OCI-LY7 (cell line): ENCODE results near the gene ANKRD44. TPM values are rescaled to one million over a fixed set of nuclear protein-coding genes. Genes with fewer than 3 reads are reported as not detected.
A peak's percentile ranks its signal among the peaks of the same experiment; 100 is the strongest.

Experiments
- BruUV-seq: library from RNA; stranded (reverse); fragments of 400-500 nt; replicated peaks from 2 replicates; lab custom pipeline; 2021; lab: Mats Ljungman, UMichigan
- CTCF ChIA-PET: fragments of 300-600 bp; sonication (Branson Sonifier 250); formaldehyde crosslinking; loops from one replicate; lab custom pipeline; 2022; ENCODE audit warnings: antibody characterized with exemption; ENCODE audit not compliant: unreplicated experiment; lab: Charles Lee
- POLR2A ChIA-PET: fragments of 300-600 bp; sonication (Branson Sonifier 250); formaldehyde crosslinking; loops from one replicate; lab custom pipeline; 2022; ENCODE audit warnings: antibody characterized with exemption; lab: Charles Lee
- DNase-seq: peaks from one replicate; pipeline ENCODE4 v3.0.0-alpha.2; 2015; ENCODE audit warnings: low spot score
- H2AFZ ChIP-seq: fragments of 200-600 bp; sonication (generic), shearing (Covaris generic); 2 replicates; pipeline ENCODE4 v1.6.1; 2014; ENCODE audit warnings: mild to moderate bottlenecking, antibody characterized with exemption, low read length, moderate library complexity
- H3K27ac ChIP-seq: fragments of 200-600 bp; sonication (generic); 2 replicates; pipeline ENCODE4 v1.5.1; 2014; ENCODE audit warnings: mixed run types, low read depth, mild to moderate bottlenecking, moderate library complexity, low read length, inconsistent platforms; ENCODE audit not compliant: poor library complexity, severe bottlenecking
- H3K36me3 ChIP-seq: fragments of 200-600 bp; sonication (generic); 2 replicates; pipeline ENCODE4 v1.6.1; 2014; ENCODE audit warnings: mild to moderate bottlenecking, antibody characterized with exemption, low read length, moderate library complexity, mixed read lengths; ENCODE audit not compliant: insufficient read depth
- H3K4me1 ChIP-seq: fragments of 200-600 bp; sonication (generic); 2 replicates; pipeline ENCODE4 v1.5.1; 2014; ENCODE audit warnings: mild to moderate bottlenecking, low read length; ENCODE audit not compliant: insufficient read depth, poor library complexity, severe bottlenecking
- H3K4me2 ChIP-seq: fragments of 200-600 bp; sonication (generic); 2 replicates; pipeline ENCODE4 v1.6.1; 2014; ENCODE audit warnings: mild to moderate bottlenecking, low read length
- H3K4me3 ChIP-seq: fragments of 200-600 bp; sonication (generic); 2 replicates; pipeline ENCODE4 v1.5.1; 2014; ENCODE audit warnings: mild to moderate bottlenecking, low read depth, low read length; ENCODE audit not compliant: poor library complexity, severe bottlenecking
- H3K79me2 ChIP-seq: fragments of 200-600 bp; sonication (generic); 2 replicates; pipeline ENCODE4 v1.6.1; 2016; ENCODE audit warnings: low read depth, mild to moderate bottlenecking, low read length, moderate library complexity, mixed read lengths; ENCODE audit not compliant: insufficient read depth
- H3K9me2 ChIP-seq: fragments of 200-600 bp; sonication (generic); 2 replicates; pipeline ENCODE4 v1.6.1; 2016; ENCODE audit warnings: mild to moderate bottlenecking, low read length, mixed read lengths; ENCODE audit not compliant: insufficient read depth
- H3K9me3 ChIP-seq: fragments of 200-600 bp; sonication (generic); 2 replicates; pipeline ENCODE4 v1.6.1; 2014; ENCODE audit warnings: mild to moderate bottlenecking, mixed run types, low read length, mixed read lengths
- H4K20me1 ChIP-seq: fragments of 200-600 bp; sonication (generic); 2 replicates; pipeline ENCODE4 v1.6.1; 2014; ENCODE audit warnings: mild to moderate bottlenecking, antibody characterized with exemption, low read length, moderate library complexity, mixed read lengths; ENCODE audit not compliant: insufficient read depth
- CTCF ChIP-seq: fragments of 200-600 bp; sonication (generic); conservative IDR thresholded peaks from 2 replicates; pipeline ENCODE4 v1.5.1; 2014; ENCODE audit warnings: mild to moderate bottlenecking, antibody characterized with exemption, low read length, moderate library complexity, mixed read lengths
- EZH2phosphoT487 ChIP-seq: fragments of 200-600 bp; sonication (generic); IDR thresholded peaks from 2 replicates; pipeline ENCODE4 v1.6.1; 2018; ENCODE audit warnings: low read depth, borderline replicate concordance, mild to moderate bottlenecking, mixed run types, antibody characterized with exemption, low read length, moderate library complexity, mixed read lengths
- intact Hi-C: fragments of 100-400 bp; cut with micrococcal nuclease; formaldehyde crosslinking; loops from one replicate; pipeline ENCODE4 v1.10.0; 2022; ENCODE audit not compliant: unreplicated experiment
- total RNA-seq, 2 experiments: library from RNA; depleted of rRNA in 1 of 2; stranded (reverse); fragments of >200 nt in 1 of 2; shearing (Covaris generic) in 1 of 2; gene quantifications; 2 replicates each; pipeline ENCODE4 v1.2.3, GENCODE V29; 2014 to 2022

ANKRD44 gene
- total RNA-seq, 2 experiments from 2014 or later = 69.4 to 73.7 TPM

GRCh38 chr2:197219636-197220035 lies 90.9 kb downstream of the ANKRD44 start:
- no peak overlapping the region for H3K27ac ChIP-seq
- TF ChIP-seq EZH2phosphoT487 (no peak), CTCF (no peak)

GRCh38 chr2:197217541-197217940 lies 93.0 kb downstream of the ANKRD44 start:
- H3K4me3 ChIP-seq = peak overlapping the region; percentile 45
- intact Hi-C loops = loop anchor here (10.0 kb wide), 1 partner anchor 1043 kb away; the partner anchor contains the start of gene STK17B
- peaks cover 60% of the 10 kb centered on the region for H3K4me1 ChIP-seq
- POLR2A ChIA-PET = interaction anchor here (1.2 to 1.9 kb wide), 4 partner anchors 20 to 31 kb away, joined by 3 to 7 read pairs (median 4); no protein-coding TSS in a partner anchor
- H3K27ac ChIP-seq = peak overlapping the region; percentile 96
- BruUV-seq = no TSS peak
- DNase-seq = no peak
- CTCF ChIA-PET = interaction anchor here (1.4 kb wide), 1 partner anchor 19 kb away, joined by 4 read pairs; no protein-coding TSS in a partner anchor
- TF ChIP-seq EZH2phosphoT487 = no peak
- TF ChIP-seq CTCF = no peak
- no peak overlapping the region; the same call in 1 of the 2 replicates for H2AFZ ChIP-seq
- peak overlapping the region; percentile 68 for H3K4me2 ChIP-seq
- H3K9me2 ChIP-seq = no peaks in the 10 kb centered on the region
- no peaks in the 10 kb centered on the region for H3K9me3 ChIP-seq
- H3K79me2 ChIP-seq = peaks cover 55% of the 10 kb centered on the region
- no peaks in the 10 kb centered on the region for H4K20me1 ChIP-seq
- H3K36me3 ChIP-seq = no peaks in the 10 kb centered on the region

More at GRCh38 chr2:197219636-197220035, 90.9 kb downstream of the ANKRD44 start:
- intact Hi-C loops = loop anchor here (2.0 to 10.0 kb wide), 2 partner anchors 15 to 1045 kb away; partner anchors contain the start of gene STK17B
- no peaks in the 10 kb centered on the region for H3K9me2 ChIP-seq
- CTCF ChIA-PET = no interaction called here
- POLR2A ChIA-PET = interaction anchor here (0.5 to 1.4 kb wide), 13 partner anchors 8 to 1763 kb away, joined by 3 to 5 read pairs (median 3); no protein-coding TSS in a partner anchor
- H3K9me3 ChIP-seq = no peaks in the 10 kb centered on the region
- H3K4me2 ChIP-seq = no peak overlapping the region
- peaks cover 37% of the 10 kb centered on the region; the same call in 1 of the 2 replicates for H3K79me2 ChIP-seq
- no peak overlapping the region for H3K4me3 ChIP-seq
- H2AFZ ChIP-seq = no peak overlapping the region
- no peak for DNase-seq
- H3K36me3 ChIP-seq = no peaks in the 10 kb centered on the region
- no TSS peak for BruUV-seq
- H3K4me1 ChIP-seq = peaks cover 48% of the 10 kb centered on the region
- H4K20me1 ChIP-seq = no peaks in the 10 kb centered on the region
